Measurements from ENCODE around the gene PTGR3.

PTGR3 gene

DNA sequence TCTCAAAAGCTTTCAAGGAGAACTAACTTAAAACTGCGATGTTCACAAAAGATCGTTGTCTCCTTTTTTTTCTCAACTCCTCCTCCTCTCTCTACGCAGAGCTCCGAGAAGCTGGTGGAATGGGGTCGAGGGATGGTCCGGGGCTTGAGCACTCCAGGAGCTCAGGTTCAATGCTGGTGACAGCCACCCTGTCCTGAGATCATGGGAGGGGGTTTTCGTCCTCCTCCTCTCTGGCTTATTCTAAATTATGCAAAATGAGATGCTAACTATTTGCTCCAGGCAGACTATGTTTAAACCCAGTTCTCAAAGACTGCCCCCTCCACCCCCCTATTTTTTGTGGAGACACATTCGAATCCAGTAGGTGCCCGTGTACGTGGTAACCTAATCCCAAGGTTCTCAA, 13.5 kb upstream of the PTGR3 start:
- POLR2A ChIA-PET: no interaction called here
- no peak overlapping the region for H3K4me3 ChIP-seq (ENCODE audit: low read depth, low read length)
- DNase-seq (ENCODE audit: low read depth, low spot score): no peak
- TF ChIP-seq, protein P1, sequence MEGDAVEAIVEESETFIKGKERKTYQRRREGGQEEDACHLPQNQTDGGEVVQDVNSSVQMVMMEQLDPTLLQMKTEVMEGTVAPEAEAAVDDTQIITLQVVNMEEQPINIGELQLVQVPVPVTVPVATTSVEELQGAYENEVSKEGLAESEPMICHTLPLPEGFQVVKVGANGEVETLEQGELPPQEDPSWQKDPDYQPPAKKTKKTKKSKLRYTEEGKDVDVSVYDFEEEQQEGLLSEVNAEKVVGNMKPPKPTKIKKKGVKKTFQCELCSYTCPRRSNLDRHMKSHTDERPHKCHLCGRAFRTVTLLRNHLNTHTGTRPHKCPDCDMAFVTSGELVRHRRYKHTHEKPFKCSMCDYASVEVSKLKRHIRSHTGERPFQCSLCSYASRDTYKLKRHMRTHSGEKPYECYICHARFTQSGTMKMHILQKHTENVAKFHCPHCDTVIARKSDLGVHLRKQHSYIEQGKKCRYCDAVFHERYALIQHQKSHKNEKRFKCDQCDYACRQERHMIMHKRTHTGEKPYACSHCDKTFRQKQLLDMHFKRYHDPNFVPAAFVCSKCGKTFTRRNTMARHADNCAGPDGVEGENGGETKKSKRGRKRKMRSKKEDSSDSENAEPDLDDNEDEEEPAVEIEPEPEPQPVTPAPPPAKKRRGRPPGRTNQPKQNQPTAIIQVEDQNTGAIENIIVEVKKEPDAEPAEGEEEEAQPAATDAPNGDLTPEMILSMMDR (IDR thresholded peaks at IDR 0.05; ENCODE audit: insufficient read depth, low read length, missing control alignments): no peak
- CTCF ChIA-PET: interaction anchor here (1.3 kb wide), 1 partner anchor 10 kb away, joined by 3 read pairs; no protein-coding TSS in a partner anchor

DNA sequence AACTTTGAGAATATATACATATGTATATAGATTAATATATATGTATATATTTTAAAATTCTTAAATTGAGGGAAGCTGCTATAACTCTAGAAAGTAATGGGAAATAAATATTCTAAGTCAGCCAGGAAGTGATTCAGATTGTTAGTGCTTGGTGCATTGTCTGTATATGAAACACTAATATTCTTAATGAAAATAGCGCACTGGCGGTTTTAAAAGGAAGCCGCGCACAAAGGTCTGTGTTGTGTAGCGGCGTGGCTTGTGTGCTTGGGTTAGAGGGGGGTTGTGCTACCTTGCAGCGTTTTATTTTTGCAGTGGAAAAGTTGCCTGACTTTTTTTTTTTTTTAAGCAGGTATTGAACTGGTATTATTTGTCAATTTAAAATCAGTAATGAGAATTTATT, 13.0 kb upstream of the PTGR3 start:
- TF ChIP-seq, protein P1 (IDR thresholded peaks at IDR 0.05; ENCODE audit: insufficient read depth, low read length, missing control alignments): no peak
- H3K4me3 ChIP-seq (ENCODE audit: low read depth, low read length): no peak overlapping the region
- ChIA-PET CTCF (interaction anchor here (1.3 kb wide), 1 partner anchor 9 kb away, joined by 3 read pairs; no protein-coding TSS in a partner anchor), POLR2A (no interaction called here)
- DNase-seq (ENCODE audit: low read depth, low spot score): no peak

DNA sequence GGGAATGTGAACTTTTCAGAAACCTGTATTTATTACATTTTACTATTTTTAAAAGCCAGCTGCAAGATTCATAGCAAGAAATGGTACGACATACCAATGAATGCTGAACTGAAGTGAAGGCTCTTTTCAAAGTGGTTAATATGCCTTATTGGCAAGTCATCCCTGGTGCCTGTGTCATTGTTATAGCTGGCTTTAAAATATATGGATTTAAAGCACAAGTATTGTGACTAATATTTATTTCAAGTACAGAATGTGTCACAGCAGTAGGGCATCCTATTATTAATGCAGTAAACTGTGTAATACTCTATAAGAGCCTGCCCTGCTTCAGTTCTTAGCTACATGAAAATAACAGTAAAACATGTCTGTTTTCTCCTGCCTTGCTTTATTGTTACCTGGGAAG, 12.5 kb upstream of the PTGR3 start:
- ChIA-PET POLR2A (no interaction called here), CTCF (interaction anchor here (1.3 kb wide), 1 partner anchor 9 kb away, joined by 3 read pairs; no protein-coding TSS in a partner anchor)
- DNase-seq (ENCODE audit: low read depth, low spot score): no peak
- no peak overlapping the region for H3K4me3 ChIP-seq (ENCODE audit: low read depth, low read length)
- TF ChIP-seq, protein P1 (IDR thresholded peaks at IDR 0.05; ENCODE audit: insufficient read depth, low read length, missing control alignments): no peak

DNA sequence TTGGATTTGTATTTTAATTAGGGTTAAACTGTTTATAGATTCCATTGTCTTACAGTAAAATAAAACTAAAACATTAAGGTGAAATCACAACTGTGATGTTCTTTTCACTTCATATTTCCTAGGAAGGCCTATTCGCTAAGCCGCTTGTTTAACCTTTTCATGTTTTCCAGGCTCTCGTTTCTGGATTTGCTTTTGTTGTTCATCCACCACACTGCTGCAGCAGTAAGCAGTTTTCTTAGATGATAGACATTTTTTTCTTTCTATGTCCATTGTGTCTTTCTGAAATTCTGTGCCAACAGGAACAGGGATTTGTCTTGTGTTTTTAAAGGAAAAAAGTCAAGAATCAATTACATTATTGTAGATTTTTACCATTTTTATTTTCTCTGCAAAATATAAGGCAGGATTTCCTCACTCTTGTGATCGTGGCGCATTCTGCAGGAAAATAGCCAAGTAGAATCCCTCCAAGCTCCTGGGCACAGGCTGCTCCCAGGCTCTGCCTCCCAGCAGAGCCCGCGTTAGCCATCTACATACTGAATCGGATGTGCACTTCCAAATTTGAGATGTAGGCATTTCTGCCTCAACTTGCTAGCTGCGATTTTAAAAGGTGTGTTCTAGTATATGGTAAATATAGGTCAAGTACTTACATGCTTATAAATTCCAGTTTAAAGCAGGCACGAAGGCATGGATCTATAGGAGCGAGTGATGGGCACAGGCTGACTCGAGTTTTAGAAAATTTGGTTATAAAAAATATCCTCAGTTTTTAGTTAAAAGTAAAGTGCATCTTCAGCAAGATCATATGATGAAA, 11.8 kb upstream of the PTGR3 start:
- TF ChIP-seq, protein P1 (IDR thresholded peaks at IDR 0.05; ENCODE audit: insufficient read depth, low read length, missing control alignments): no peak
- DNase-seq (ENCODE audit: low read depth, low spot score): no peak
- ChIA-PET POLR2A (no interaction called here), CTCF (interaction anchor here (1.3 kb wide), 1 partner anchor 8 kb away, joined by 3 read pairs; no protein-coding TSS in a partner anchor)
- no peak overlapping the region for H3K4me3 ChIP-seq (ENCODE audit: low read depth, low read length)

DNA sequence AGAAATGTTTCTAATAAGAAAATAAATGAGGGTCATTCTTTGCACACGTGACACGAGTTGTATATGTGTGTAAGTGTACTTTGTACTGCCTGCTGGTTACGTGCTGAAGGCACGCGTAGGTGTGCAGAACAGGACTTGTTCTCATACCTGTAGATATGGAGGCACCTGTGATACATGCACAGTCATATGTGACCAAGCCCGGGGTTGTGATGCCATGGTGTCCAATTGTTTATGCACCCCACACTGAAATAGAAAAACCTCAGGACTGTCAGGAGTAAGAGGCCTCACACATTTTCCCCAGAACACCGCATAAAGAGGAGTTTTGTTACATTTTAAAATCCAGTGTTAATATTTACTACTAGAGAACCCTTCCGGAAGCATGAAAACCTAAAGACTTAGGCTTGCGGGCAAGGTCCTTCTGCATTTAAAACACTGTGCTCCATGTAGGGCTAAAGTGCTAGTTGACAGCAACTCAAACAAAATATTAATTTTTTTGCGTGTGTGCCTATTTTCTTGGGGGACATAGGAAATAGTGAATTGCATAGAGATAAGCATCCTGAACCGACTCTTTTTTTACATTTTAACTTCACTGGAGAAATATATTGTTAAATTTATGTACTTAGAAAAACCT, 10.9 kb upstream of the PTGR3 start:
- DNase-seq (ENCODE audit: low read depth, low spot score): no peak
- CTCF ChIA-PET: no interaction called here
- no peak overlapping the region for H3K4me3 ChIP-seq (ENCODE audit: low read depth, low read length)
- TF ChIP-seq, protein P1 (IDR thresholded peaks at IDR 0.05; ENCODE audit: insufficient read depth, low read length, missing control alignments): no peak
- POLR2A ChIA-PET: no interaction called here
